Measurements from ENCODE around the gene BRD8.

BRD8 gene

DNA sequence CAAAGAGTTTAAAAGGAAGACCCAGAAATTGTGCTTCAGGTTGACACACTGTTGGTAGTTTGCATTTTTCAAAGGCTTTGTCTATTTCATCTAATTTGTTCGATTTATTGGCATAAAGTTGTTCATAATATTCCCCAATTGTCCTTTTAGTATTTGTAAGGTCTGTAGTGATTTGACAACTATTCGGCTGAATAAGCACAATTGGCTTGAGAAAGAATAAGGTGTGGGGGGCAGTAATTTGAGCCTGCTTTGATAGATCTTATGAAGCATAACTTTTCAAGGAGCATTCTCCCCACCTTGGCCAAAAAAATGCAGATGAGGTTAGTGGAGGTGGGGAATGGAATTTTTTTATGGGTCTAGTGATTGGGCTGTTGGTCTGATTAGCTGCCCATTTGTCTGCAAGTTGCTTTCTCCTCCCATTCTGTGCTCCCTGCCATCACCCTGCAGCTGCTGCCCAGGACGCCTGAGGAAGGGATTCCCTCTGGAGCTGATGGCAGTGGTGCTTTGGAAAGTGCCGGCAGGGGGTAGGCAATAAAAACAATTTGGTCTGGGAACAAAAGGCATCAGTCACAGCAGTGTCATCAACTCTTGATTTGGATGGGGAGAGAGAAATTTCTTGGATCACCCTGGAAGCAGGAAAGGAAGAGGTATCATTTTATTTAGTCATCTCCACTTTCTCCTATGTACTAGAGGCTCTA, 68.0 kb downstream of the BRD8 start:
- H3K27ac ChIP-seq: no peak overlapping the region
- TF ChIP-seq, protein P1, sequence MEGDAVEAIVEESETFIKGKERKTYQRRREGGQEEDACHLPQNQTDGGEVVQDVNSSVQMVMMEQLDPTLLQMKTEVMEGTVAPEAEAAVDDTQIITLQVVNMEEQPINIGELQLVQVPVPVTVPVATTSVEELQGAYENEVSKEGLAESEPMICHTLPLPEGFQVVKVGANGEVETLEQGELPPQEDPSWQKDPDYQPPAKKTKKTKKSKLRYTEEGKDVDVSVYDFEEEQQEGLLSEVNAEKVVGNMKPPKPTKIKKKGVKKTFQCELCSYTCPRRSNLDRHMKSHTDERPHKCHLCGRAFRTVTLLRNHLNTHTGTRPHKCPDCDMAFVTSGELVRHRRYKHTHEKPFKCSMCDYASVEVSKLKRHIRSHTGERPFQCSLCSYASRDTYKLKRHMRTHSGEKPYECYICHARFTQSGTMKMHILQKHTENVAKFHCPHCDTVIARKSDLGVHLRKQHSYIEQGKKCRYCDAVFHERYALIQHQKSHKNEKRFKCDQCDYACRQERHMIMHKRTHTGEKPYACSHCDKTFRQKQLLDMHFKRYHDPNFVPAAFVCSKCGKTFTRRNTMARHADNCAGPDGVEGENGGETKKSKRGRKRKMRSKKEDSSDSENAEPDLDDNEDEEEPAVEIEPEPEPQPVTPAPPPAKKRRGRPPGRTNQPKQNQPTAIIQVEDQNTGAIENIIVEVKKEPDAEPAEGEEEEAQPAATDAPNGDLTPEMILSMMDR (conservative IDR thresholded peaks at IDR 0.05): no peak

- no peak overlapping the region for H3K27ac ChIP-seq
- TF ChIP-seq, protein P1 (conservative IDR thresholded peaks at IDR 0.05): no peak
Observed at GRCh38 chr5:138109463-138110265, 68.8 kb downstream of the BRD8 start.

- H3K27ac ChIP-seq: no peak overlapping the region
- TF ChIP-seq, protein P1 (conservative IDR thresholded peaks at IDR 0.05): no peak
Observed at GRCh38 chr5:138107213-138107612, 71.2 kb downstream of the BRD8 start.

GRCh38 chr5:138105709-138106108, 72.7 kb downstream of the BRD8 start:
- H3K27ac ChIP-seq: no peak overlapping the region

DNA sequence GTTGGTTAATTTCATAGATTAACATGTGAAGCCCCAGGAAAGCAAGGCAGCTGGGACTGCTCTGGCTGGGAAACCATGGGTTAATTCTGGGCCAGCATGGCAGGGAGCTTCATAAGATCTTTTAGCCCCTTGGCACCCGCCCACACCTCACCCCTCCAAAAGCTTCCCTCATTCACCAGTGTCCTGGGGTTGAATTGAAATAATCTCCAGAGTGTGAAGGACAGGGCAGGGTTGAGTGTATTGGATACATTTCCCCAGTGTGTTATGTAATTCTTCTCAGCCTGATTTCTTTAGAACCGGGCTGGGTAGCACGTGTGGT, 75.2 kb downstream of the BRD8 start:
- no peak overlapping the region for H3K27ac ChIP-seq
- TF ChIP-seq, protein P1 (conservative IDR thresholded peaks at IDR 0.05): no peak

More at GRCh38 chr5:138105709-138106108, 72.7 kb downstream of the BRD8 start:
- TF ChIP-seq, protein P1 (conservative IDR thresholded peaks at IDR 0.05): no peak

- TF ChIP-seq, protein P1 (conservative IDR thresholded peaks at IDR 0.05): no peak
- no peak overlapping the region for H3K27ac ChIP-seq
Observed at GRCh38 chr5:138102454-138103318, 75.7 kb downstream of the BRD8 start.
